ENCODE data around the gene CP.

GRCh38 chr3:149150436-149150835 is 71.2 kb downstream of the CP start:
- TF ChIP-seq YY1 (IDR thresholded peaks at IDR 0.05; ENCODE audit: low read depth) (no peak), TAF1 (IDR thresholded peaks at IDR 0.05; ENCODE audit: low read depth) (no peak), MAX (IDR thresholded peaks at IDR 0.05) (no peak), NFIC (IDR thresholded peaks at IDR 0.05) (no peak), RAD21 (IDR thresholded peaks at IDR 0.05; ENCODE audit: low read depth) (no peak), EGR1 (IDR thresholded peaks at IDR 0.05) (no peak), EP300 (IDR thresholded peaks at IDR 0.05; ENCODE audit: borderline replicate concordance) (no peak), CEBPB (IDR thresholded peaks at IDR 0.05) (no peak), FOXM1 (IDR thresholded peaks at IDR 0.05; ENCODE audit: borderline replicate concordance, low read depth) (no peak), CREB1 (IDR thresholded peaks at IDR 0.05; ENCODE audit: low read depth) (no peak)
- TF ChIP-seq, protein P1, sequence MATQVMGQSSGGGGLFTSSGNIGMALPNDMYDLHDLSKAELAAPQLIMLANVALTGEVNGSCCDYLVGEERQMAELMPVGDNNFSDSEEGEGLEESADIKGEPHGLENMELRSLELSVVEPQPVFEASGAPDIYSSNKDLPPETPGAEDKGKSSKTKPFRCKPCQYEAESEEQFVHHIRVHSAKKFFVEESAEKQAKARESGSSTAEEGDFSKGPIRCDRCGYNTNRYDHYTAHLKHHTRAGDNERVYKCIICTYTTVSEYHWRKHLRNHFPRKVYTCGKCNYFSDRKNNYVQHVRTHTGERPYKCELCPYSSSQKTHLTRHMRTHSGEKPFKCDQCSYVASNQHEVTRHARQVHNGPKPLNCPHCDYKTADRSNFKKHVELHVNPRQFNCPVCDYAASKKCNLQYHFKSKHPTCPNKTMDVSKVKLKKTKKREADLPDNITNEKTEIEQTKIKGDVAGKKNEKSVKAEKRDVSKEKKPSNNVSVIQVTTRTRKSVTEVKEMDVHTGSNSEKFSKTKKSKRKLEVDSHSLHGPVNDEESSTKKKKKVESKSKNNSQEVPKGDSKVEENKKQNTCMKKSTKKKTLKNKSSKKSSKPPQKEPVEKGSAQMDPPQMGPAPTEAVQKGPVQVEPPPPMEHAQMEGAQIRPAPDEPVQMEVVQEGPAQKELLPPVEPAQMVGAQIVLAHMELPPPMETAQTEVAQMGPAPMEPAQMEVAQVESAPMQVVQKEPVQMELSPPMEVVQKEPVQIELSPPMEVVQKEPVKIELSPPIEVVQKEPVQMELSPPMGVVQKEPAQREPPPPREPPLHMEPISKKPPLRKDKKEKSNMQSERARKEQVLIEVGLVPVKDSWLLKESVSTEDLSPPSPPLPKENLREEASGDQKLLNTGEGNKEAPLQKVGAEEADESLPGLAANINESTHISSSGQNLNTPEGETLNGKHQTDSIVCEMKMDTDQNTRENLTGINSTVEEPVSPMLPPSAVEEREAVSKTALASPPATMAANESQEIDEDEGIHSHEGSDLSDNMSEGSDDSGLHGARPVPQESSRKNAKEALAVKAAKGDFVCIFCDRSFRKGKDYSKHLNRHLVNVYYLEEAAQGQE (IDR thresholded peaks at IDR 0.05; ENCODE audit: low read depth): no peak

Data from Ishikawa (cell line).